ENCODE data around the gene PTPN22.

The PTPN22 gene

DNA sequence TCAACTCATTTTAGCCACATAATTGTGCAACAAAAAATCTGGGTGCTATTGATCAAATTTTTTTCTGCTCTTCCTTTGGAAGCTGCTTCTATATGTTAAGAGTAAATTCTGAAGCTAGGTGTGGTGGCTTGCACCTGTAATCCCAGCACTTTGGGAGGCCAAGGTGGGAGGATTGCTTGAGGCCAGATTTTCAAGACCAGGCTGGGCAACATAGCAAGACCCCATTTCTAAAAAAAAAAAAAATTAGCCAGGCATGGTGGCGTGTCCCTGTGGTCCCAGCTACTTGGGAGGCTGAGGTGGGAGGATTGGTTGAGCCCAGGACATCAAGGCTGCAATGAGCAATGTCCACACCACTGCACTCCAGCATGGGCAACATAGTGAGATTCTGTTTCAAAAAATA, 35.0 kb downstream of the PTPN22 start:
- no peak for DNase-seq (ENCODE audit: extremely low read depth, insufficient read length)
- H3K4me3 ChIP-seq (replicated peaks; ENCODE audit: low read depth, low read length): no peak overlapping the region
- H3K27me3 ChIP-seq (replicated peaks; ENCODE audit: control insufficient read depth, insufficient read depth, low read length): no peaks in the 10 kb centered on the region
- peaks cover 5% of the 10 kb centered on the region for H3K36me3 ChIP-seq (ENCODE audit: control insufficient read depth, insufficient read depth, low read length)
- TF ChIP-seq, protein P1, sequence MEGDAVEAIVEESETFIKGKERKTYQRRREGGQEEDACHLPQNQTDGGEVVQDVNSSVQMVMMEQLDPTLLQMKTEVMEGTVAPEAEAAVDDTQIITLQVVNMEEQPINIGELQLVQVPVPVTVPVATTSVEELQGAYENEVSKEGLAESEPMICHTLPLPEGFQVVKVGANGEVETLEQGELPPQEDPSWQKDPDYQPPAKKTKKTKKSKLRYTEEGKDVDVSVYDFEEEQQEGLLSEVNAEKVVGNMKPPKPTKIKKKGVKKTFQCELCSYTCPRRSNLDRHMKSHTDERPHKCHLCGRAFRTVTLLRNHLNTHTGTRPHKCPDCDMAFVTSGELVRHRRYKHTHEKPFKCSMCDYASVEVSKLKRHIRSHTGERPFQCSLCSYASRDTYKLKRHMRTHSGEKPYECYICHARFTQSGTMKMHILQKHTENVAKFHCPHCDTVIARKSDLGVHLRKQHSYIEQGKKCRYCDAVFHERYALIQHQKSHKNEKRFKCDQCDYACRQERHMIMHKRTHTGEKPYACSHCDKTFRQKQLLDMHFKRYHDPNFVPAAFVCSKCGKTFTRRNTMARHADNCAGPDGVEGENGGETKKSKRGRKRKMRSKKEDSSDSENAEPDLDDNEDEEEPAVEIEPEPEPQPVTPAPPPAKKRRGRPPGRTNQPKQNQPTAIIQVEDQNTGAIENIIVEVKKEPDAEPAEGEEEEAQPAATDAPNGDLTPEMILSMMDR (IDR thresholded peaks at IDR 0.05; ENCODE audit: insufficient read depth, low read length, poor library complexity, severe bottlenecking): no peak

DNA sequence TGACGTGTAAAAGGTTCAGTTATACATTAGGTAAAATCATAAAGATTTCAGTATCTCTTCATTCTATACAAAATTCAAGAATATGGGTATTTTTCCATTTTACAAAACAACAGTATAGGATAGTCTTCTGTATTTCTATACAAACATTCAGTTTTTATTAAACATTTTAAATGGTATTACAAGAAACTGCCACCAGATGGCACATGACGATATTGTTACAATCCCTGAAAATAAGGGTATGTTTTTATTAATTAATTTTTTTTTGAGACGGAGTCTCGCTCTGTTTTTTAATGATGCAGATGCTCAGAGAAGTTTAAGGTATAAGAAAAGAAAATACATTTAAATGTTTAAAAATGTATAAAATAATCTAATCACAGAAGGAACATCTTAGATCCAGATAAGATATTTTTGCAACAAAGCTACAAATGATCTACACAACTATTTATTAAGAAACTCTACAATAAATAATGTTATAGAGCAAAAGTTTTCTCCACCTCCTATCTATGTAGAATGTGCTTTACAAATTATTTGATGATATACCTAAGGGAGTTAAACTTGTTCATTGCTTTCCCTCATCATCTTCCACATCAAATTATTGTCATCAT, 35.7 kb downstream of the PTPN22 start:
- TF ChIP-seq, protein P1 (IDR thresholded peaks at IDR 0.05; ENCODE audit: insufficient read depth, low read length, poor library complexity, severe bottlenecking): peak; percentile 17
- H3K27me3 ChIP-seq (replicated peaks; ENCODE audit: control insufficient read depth, insufficient read depth, low read length): no peaks in the 10 kb centered on the region
- no peak for DNase-seq (ENCODE audit: extremely low read depth, insufficient read length)
- peaks cover 4% of the 10 kb centered on the region for H3K36me3 ChIP-seq (ENCODE audit: control insufficient read depth, insufficient read depth, low read length)
- H3K4me3 ChIP-seq (replicated peaks; ENCODE audit: low read depth, low read length): no peak overlapping the region

DNA sequence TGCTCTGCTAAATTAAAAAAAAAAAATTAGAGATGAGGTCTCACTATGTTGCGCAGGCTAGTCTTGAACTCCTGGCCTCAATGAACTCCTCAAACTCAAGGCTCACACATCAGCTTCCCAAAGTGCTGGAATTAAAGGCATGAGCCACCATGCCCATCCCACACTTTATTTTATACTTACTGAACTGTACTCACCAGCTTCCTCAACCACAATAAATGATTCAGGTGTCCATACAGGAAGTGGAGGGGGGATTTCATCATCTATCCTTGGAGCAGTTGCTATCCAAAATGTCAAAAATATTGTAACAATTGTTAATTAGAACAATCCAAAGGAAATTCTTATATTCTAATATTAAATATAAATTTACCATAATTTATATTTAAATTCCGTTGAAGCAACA, 36.8 kb downstream of the PTPN22 start:
- no peak for DNase-seq (ENCODE audit: extremely low read depth, insufficient read length)
- TF ChIP-seq, protein P1 (IDR thresholded peaks at IDR 0.05; ENCODE audit: insufficient read depth, low read length, poor library complexity, severe bottlenecking): no peak
- Histone ChIP-seq H3K4me3 (replicated peaks; ENCODE audit: low read depth, low read length) (no peak overlapping the region), H3K27me3 (replicated peaks; ENCODE audit: control insufficient read depth, insufficient read depth, low read length) (no peaks in the 10 kb centered on the region), H3K36me3 (ENCODE audit: control insufficient read depth, insufficient read depth, low read length) (peaks cover 4% of the 10 kb centered on the region)

DNA sequence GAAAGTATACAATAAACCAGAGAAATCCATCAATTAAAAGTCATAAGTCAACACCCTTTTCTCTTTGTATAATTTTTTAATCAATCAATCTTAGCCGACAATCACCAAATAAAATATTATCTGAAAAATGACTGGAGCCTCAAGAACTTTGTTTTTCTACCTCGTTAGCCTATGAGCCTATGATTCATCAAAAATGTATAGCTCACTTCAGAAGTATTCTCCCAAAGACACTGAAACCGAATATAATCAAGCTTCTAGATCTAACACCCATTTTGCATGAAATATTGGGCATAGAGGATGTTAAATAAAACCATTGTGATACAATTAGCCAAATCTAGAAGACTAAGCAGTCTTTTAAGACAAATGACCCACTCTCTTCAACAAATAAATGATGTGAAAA, 41.5 kb downstream of the PTPN22 start:
- no peak for DNase-seq (ENCODE audit: extremely low read depth, insufficient read length)
- TF ChIP-seq, protein P1 (IDR thresholded peaks at IDR 0.05; ENCODE audit: insufficient read depth, low read length, poor library complexity, severe bottlenecking): no peak
- H3K4me3 ChIP-seq (replicated peaks; ENCODE audit: low read depth, low read length): no peak overlapping the region
- H3K36me3 ChIP-seq (ENCODE audit: control insufficient read depth, insufficient read depth, low read length): peaks cover 4% of the 10 kb centered on the region
- H3K27me3 ChIP-seq (replicated peaks; ENCODE audit: control insufficient read depth, insufficient read depth, low read length): no peaks in the 10 kb centered on the region

DNA sequence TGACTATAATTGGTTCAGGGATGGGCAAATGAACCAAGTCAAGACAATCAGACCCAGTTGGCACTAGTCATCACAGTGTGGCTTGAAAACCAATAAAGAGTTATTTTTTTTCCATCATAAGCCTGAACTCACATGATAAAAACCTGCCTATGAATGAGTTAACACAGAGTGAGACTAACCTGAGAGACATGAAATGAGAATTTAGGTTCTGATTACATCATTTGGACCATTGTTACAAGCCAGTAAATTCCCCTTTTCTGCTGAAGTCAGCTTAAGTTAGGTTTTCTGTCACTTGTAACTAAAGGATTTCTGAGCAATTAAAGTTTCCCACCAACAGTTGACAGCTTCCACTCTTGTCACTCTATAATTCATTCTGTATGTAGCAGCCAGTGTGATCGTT, 49.6 kb downstream of the PTPN22 start:
- Histone ChIP-seq H3K27me3 (replicated peaks; ENCODE audit: control insufficient read depth, insufficient read depth, low read length) (no peaks in the 10 kb centered on the region), H3K4me3 (replicated peaks; ENCODE audit: low read depth, low read length) (no peak overlapping the region), H3K36me3 (ENCODE audit: control insufficient read depth, insufficient read depth, low read length) (peaks cover 6% of the 10 kb centered on the region)
- no peak for DNase-seq (ENCODE audit: extremely low read depth, insufficient read length)
- TF ChIP-seq, protein P1 (IDR thresholded peaks at IDR 0.05; ENCODE audit: insufficient read depth, low read length, poor library complexity, severe bottlenecking): no peak

DNA sequence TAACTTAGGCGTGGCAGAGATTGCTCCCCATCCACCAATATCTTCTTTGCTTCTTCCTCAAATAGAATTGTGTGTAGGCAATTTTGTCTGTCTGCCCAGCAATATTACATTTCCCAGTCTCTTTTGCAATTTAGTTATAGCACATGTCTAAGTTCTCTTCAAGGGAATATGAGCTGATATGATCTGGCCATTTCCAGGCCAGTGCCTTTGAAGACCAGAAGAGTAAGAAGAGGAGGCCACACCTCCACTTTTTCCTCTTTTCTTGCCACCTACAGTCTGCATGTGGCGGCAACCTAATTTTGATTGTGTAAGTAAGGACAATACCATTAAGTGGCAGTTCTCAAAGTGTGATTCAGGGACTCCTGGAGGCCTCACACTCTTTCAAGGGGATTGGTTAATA, 52.9 kb downstream of the PTPN22 start:
- Histone ChIP-seq H3K4me3 (replicated peaks; ENCODE audit: low read depth, low read length) (no peak overlapping the region), H3K27me3 (replicated peaks; ENCODE audit: control insufficient read depth, insufficient read depth, low read length) (no peaks in the 10 kb centered on the region), H3K36me3 (ENCODE audit: control insufficient read depth, insufficient read depth, low read length) (peaks cover 5% of the 10 kb centered on the region)
- TF ChIP-seq, protein P1 (IDR thresholded peaks at IDR 0.05; ENCODE audit: insufficient read depth, low read length, poor library complexity, severe bottlenecking): no peak
- no peak for DNase-seq (ENCODE audit: extremely low read depth, insufficient read length)
